NCI-H2029 (cell line): ENCODE measurements around the gene RNF130.
A peak's percentile ranks its signal among the peaks of the same experiment; 100 is the strongest.
"Not testable (repeated sequence)": the region's sequence is repeated elsewhere in the genome, so short reads cannot be mapped to it uniquely, and the experiment has no call there.

Experiments used
- DNase-seq: peaks from one replicate; lab custom pipeline; 2025; lab: John Stamatoyannopoulos, UW

The RNF130 gene

DNA sequence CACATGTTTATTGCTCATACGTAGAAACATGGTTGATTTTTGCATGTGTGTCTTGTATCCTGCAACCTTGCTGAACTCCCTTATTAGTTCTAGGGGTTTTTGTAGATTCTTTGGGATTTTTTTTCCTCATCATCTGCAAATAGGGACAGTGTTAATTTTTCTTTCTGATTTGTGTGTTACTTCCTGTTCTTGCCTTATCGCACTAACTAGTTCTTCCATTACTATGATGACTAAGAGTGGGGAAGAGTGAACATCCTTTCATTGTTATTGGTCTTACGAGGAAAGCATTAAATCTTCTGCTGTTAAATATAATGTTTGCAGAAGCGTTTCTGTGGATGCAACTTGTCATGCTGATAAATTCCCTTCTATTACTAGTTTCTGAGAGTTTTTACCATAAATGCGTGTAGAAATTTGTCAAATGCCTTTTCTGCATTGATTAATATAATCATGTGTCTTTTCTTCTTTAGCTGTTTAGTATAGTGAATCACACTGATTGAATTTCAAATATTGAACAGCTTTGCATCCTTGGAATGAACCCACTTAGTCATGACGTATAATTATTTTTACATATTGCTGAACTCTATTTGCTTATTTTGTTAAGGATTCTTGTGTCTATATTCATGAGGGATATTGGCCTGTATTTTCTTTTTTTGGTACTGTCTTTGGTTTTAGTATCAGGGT lies 32.1 kb upstream of the RNF130 start:
- DNase-seq: no peak

DNA sequence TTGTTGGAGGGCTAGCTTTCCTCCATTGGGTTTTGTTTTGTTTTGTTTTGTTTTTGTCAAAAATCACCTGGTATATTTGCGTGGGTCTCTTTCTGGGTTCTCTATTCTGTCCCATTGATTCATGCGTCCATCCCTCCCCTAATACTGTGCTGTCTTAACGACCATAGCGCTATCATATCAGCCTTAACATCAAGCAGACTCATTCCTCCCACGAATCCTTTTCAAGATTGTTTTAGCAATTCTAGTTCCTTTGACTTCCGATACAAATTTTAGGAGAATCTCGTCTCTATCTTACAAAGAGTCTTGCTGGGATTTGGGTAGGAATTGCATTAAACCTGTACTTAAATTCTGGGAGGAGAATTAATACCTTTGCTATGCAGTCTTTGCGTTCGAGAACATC lies 31.1 kb upstream of the RNF130 start:
- DNase-seq: no peak

DNA sequence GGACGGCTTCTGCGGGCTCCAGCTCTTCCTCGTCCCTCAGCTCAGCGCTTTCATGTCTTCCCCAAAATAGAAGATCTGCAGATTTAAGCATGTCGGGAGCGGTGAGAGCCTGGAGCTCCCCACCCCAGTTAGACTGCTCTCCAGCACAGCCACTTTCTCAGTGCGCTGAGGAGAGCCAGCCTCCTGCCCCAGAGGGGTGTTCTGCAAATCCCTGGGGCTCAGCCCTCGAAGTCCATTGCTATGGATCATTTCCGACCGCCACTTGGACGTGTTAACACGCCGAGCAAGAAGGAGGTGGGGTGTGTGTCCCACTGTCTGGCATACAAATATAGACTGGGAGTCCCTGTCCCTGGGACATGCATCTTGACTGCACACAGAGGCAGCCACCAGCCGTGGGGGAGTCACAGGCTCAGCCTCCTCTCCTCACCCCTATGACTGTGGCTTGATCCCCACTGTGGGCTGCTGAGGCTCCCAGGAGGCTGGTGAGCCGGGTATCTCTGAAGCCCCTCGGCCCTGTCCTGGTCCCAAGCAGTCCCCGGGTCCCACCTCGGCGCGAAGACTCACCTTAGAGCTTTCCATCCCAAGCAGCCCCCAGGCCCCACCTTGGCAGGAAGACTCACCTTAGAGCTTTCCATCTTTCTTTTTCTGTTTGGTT lies 30.0 kb upstream of the RNF130 start:
- DNase-seq: no peak

GRCh38 chr5:180100621-180101450 lies 29.3 kb upstream of the RNF130 start:
- DNase-seq: no peak

- DNase-seq: no peak
These were observed 28.4 kb upstream of the RNF130 start for GRCh38 chr5:180099733-180100611.

- DNase-seq: no peak
These were observed 27.6 kb upstream of the RNF130 start for GRCh38 chr5:180098991-180099732.

- no peak for DNase-seq
These were observed 27.0 kb upstream of the RNF130 start for GRCh38 chr5:180098526-180098925.

DNA sequence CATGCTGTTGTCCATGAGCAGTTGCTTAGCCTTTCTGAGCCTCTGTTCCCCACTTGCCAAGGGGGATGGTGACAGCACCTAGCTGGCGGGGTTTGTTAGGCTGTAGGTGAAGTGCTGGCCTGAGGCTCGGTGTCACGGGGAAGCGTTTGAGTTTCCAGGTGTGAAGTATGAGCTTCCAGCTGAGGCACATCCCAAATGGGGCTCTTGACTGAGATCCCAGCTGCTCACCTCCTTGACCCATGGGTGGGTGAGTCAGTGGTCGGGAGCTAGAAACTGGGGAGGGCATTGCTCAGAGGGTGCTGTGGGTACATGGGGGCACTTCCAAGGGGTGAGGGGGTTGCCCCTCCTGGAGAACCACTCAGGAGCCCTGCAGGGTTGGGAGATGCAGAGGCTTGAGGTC lies 26.4 kb upstream of the RNF130 start:
- DNase-seq: no peak

GRCh38 chr5:180097163-180097894 lies 25.8 kb upstream of the RNF130 start:
- DNase-seq: no peak

DNA sequence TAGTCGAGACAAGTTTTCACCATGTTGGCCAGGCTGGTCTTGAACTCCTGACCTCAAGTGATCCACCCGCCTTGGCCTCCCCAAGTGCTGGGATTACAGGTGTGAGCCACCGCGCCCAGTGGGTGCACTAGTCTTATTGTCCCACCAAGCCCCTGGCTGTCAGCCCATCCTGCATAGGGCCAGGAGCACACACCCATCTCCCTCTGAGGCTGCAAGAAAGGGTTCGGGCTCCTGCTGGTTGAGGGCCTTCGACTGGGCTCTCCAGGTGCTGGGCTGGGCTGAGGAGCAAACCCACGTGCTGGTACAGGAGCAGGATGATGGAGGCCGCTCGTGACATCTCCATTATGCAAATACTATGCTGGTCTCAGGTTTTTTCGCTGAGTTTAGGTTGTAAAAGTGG lies 25.1 kb upstream of the RNF130 start:
- no peak for DNase-seq

- DNase-seq: no peak
These were observed 24.0 kb upstream of the RNF130 start for GRCh38 chr5:180095545-180095944.

- no peak for DNase-seq
These were observed 22.3 kb upstream of the RNF130 start for GRCh38 chr5:180093651-180094382.

- DNase-seq: no peak
These were observed 21.7 kb upstream of the RNF130 start for GRCh38 chr5:180093241-180093640.

GRCh38 chr5:180090769-180091546 lies 19.4 kb upstream of the RNF130 start:
- DNase-seq: no peak

DNA sequence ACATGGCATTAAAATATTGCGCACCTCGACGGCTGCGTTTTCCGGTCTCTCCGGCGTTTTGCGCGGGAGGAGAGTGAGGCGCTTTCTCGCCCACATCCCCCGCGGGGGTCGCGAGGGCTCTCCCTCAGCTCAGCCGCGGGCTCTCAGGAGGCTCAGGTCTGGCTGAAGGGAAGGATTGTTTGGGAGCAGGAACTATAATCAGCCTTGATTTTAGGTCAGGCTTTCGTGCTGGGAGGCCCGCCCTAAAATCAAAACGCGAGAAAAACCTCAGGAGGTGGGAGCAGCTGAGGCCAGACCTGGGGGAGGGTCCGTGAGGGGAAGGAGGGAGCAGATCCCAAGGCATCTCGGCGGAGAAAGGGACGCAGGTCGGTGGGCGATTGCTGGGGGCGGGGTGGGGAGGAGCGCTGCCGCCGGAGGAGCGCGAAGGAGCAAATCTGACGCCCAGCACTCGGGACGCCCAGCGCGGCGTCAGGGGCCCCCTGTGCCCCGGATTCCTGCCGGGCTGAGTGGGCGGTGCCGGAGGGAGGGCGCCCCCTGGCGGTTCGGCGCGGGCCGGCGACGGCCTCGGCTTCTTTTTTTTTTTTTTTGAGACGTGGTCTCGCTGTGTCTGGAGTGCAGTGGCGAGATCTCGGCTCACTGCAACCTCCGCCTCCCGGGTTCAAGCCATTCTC lies 18.7 kb upstream of the RNF130 start:
- peak; percentile 6 for DNase-seq

DNA sequence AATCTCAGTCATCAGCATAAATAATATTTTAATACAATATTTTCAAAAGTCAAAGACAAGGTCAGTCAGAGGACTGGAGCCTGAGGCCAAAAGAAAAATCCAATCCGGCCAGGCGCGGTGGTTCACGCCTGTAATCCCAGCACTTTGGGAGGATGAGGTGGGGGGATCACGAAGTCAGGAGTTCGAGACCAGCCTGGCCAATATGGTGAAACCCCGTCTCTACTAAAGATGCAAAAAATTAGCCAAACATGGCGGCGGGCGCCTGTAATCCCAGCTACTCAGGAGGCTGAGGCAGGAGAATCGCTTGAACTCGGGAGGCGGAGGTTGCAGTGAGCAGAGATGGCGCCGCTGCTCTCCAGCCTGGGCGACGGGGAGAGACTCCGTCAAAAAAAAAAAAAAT lies 18.1 kb upstream of the RNF130 start:
- not testable (repeated sequence) for DNase-seq

DNA sequence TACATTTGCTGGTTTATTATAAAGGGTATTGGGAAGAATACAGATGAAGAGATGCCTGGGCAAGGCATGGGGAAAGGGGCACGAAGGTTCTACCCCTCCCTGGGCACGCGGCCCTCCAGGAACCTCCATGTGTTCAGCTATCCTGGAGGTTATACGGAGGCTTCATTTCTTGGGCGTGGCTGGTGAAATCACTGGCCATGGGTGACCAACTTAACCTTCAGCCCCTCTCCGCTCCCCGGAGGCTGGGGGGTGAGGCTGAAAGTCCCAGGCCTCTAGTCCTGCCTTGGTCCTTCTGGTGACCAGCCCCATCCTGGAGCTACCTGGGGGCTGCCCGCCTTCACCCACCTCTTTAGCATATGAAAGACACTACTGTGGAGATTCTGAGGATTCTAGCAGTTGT lies 17.0 kb upstream of the RNF130 start:
- DNase-seq: no peak

GRCh38 chr5:180086816-180087399 lies 15.3 kb upstream of the RNF130 start:
- no peak for DNase-seq
